ENCODE data around the gene RECK. TPM values are rescaled to one million over a fixed set of nuclear protein-coding genes. Genes with fewer than 3 reads are reported as not detected.

RECK gene
- polyA plus RNA-seq, 2 donors: 1.0 to 1.5 TPM

GRCh38 chr9:36164989-36165388, 128.3 kb downstream of the RECK start:
- no peak overlapping the region for H3K27ac ChIP-seq (ENCODE audit: low read depth in 2 of 2, low read length in 1 of 2)
- H3K9me3 ChIP-seq (ENCODE audit: control insufficient read depth in 2 of 2, insufficient read depth in 1 of 2, low read depth in 1 of 2, low read length in 1 of 2): no peaks in the 10 kb centered on the region
- WGBS, 2 donors: 62 to 71% methylated on average over 3 of the region's 3 CpGs
- no peaks in the 10 kb centered on the region for H3K27me3 ChIP-seq (ENCODE audit: control insufficient read depth in 1 of 2, insufficient read depth in 2 of 2, low read length in 2 of 2)
- H3K36me3 ChIP-seq (ENCODE audit: control insufficient read depth in 2 of 2, insufficient read depth in 2 of 2, low read length in 1 of 2): no peaks in the 10 kb centered on the region
- no peaks in the 10 kb centered on the region for H3K4me1 ChIP-seq (ENCODE audit: control insufficient read depth in 2 of 2, insufficient read depth in 2 of 2, low read length in 1 of 2)
- no peak overlapping the region for H3K4me3 ChIP-seq (ENCODE audit: low read depth in 1 of 2, low read length in 2 of 2)

GRCh38 chr9:36165826-36166167, 129.1 kb downstream of the RECK start:
- Histone ChIP-seq H3K36me3 (ENCODE audit: control insufficient read depth in 2 of 2, insufficient read depth in 2 of 2, low read length in 1 of 2) (no peaks in the 10 kb centered on the region), H3K4me3 (ENCODE audit: low read depth in 1 of 2, low read length in 2 of 2) (peak overlapping the region in 1 of 2 donors; percentile 42), H3K27ac (ENCODE audit: low read depth in 2 of 2, low read length in 1 of 2) (peak overlapping the region; percentile 36 to 40), H3K9me3 (ENCODE audit: control insufficient read depth in 2 of 2, insufficient read depth in 1 of 2, low read depth in 1 of 2, low read length in 1 of 2) (no peaks in the 10 kb centered on the region), H3K27me3 (ENCODE audit: control insufficient read depth in 1 of 2, insufficient read depth in 2 of 2, low read length in 2 of 2) (no peaks in the 10 kb centered on the region), H3K4me1 (ENCODE audit: control insufficient read depth in 2 of 2, insufficient read depth in 2 of 2, low read length in 1 of 2) (no peaks in the 10 kb centered on the region)
- 25 to 45% methylated on average over 12 of the region's 12 CpGs for WGBS, 2 donors

- peak overlapping the region; percentile 36 to 40 for H3K27ac ChIP-seq (ENCODE audit: low read depth in 2 of 2, low read length in 1 of 2)
- peak overlapping the region; percentile 42 to 50 for H3K4me3 ChIP-seq (ENCODE audit: low read depth in 1 of 2, low read length in 2 of 2)
- 4% methylated on average over 53 to 58 of the region's 58 CpGs for WGBS, 2 donors
- H3K4me1 ChIP-seq (ENCODE audit: control insufficient read depth in 2 of 2, insufficient read depth in 2 of 2, low read length in 1 of 2): no peaks in the 10 kb centered on the region
- no peaks in the 10 kb centered on the region for H3K36me3 ChIP-seq (ENCODE audit: control insufficient read depth in 2 of 2, insufficient read depth in 2 of 2, low read length in 1 of 2)
- no peaks in the 10 kb centered on the region for H3K27me3 ChIP-seq (ENCODE audit: control insufficient read depth in 1 of 2, insufficient read depth in 2 of 2, low read length in 2 of 2)
- H3K9me3 ChIP-seq (ENCODE audit: control insufficient read depth in 2 of 2, insufficient read depth in 1 of 2, low read depth in 1 of 2, low read length in 1 of 2): no peaks in the 10 kb centered on the region
Measured at GRCh38 chr9:36166168-36166927, 129.6 kb downstream of the RECK start.

GRCh38 chr9:36169166-36169565, 132.5 kb downstream of the RECK start, which contains the start of gene CCIN:
Gene CCIN, plus strand, starts transcription at chr9:36169388. Its CDS starts 115 bp downstream, at chr9:36169503.
- Histone ChIP-seq H3K36me3 (ENCODE audit: control insufficient read depth in 2 of 2, insufficient read depth in 2 of 2, low read length in 1 of 2) (no peaks in the 10 kb centered on the region), H3K4me1 (ENCODE audit: control insufficient read depth in 2 of 2, insufficient read depth in 2 of 2, low read length in 1 of 2) (no peaks in the 10 kb centered on the region), H3K9me3 (ENCODE audit: control insufficient read depth in 2 of 2, insufficient read depth in 1 of 2, low read depth in 1 of 2, low read length in 1 of 2) (no peaks in the 10 kb centered on the region), H3K27ac (ENCODE audit: low read depth in 2 of 2, low read length in 1 of 2) (no peak within 1 kb of the TSS), H3K4me3 (ENCODE audit: low read depth in 1 of 2, low read length in 2 of 2) (no peak within 1 kb of the TSS), H3K27me3 (ENCODE audit: control insufficient read depth in 1 of 2, insufficient read depth in 2 of 2, low read length in 2 of 2) (no peaks in the 10 kb centered on the region)
- WGBS, 2 donors: 88 to 92% methylated on average over 6 of the region's 6 CpGs

GRCh38 chr9:36169708-36170107, 133.0 kb downstream of the RECK start:
- H3K4me3 ChIP-seq (ENCODE audit: low read depth in 1 of 2, low read length in 2 of 2): no peak overlapping the region
- no peaks in the 10 kb centered on the region for H3K36me3 ChIP-seq (ENCODE audit: control insufficient read depth in 2 of 2, insufficient read depth in 2 of 2, low read length in 1 of 2)
- no peaks in the 10 kb centered on the region for H3K27me3 ChIP-seq (ENCODE audit: control insufficient read depth in 1 of 2, insufficient read depth in 2 of 2, low read length in 2 of 2)
- WGBS, 2 donors: 90 to 93% methylated on average over 17 of the region's 17 CpGs
- H3K4me1 ChIP-seq (ENCODE audit: control insufficient read depth in 2 of 2, insufficient read depth in 2 of 2, low read length in 1 of 2): no peaks in the 10 kb centered on the region
- H3K27ac ChIP-seq (ENCODE audit: low read depth in 2 of 2, low read length in 1 of 2): no peak overlapping the region
- no peaks in the 10 kb centered on the region for H3K9me3 ChIP-seq (ENCODE audit: control insufficient read depth in 2 of 2, insufficient read depth in 1 of 2, low read depth in 1 of 2, low read length in 1 of 2)

- no peak overlapping the region for H3K27ac ChIP-seq (ENCODE audit: low read depth in 2 of 2, low read length in 1 of 2)
- H3K36me3 ChIP-seq (ENCODE audit: control insufficient read depth in 2 of 2, insufficient read depth in 2 of 2, low read length in 1 of 2): no peaks in the 10 kb centered on the region
- no peaks in the 10 kb centered on the region for H3K4me1 ChIP-seq (ENCODE audit: control insufficient read depth in 2 of 2, insufficient read depth in 2 of 2, low read length in 1 of 2)
- WGBS, 2 donors: 94 to 97% methylated on average over 13 of the region's 13 CpGs
- H3K4me3 ChIP-seq (ENCODE audit: low read depth in 1 of 2, low read length in 2 of 2): no peak overlapping the region
- H3K27me3 ChIP-seq (ENCODE audit: control insufficient read depth in 1 of 2, insufficient read depth in 2 of 2, low read length in 2 of 2): no peaks in the 10 kb centered on the region
- H3K9me3 ChIP-seq (ENCODE audit: control insufficient read depth in 2 of 2, insufficient read depth in 1 of 2, low read depth in 1 of 2, low read length in 1 of 2): no peaks in the 10 kb centered on the region
Measured at GRCh38 chr9:36170531-36170930, 133.8 kb downstream of the RECK start.

- Histone ChIP-seq H3K27me3 (ENCODE audit: control insufficient read depth in 1 of 2, insufficient read depth in 2 of 2, low read length in 2 of 2) (no peaks in the 10 kb centered on the region), H3K9me3 (ENCODE audit: control insufficient read depth in 2 of 2, insufficient read depth in 1 of 2, low read depth in 1 of 2, low read length in 1 of 2) (no peaks in the 10 kb centered on the region), H3K4me3 (ENCODE audit: low read depth in 1 of 2, low read length in 2 of 2) (no peak overlapping the region), H3K27ac (ENCODE audit: low read depth in 2 of 2, low read length in 1 of 2) (no peak overlapping the region), H3K4me1 (ENCODE audit: control insufficient read depth in 2 of 2, insufficient read depth in 2 of 2, low read length in 1 of 2) (no peaks in the 10 kb centered on the region), H3K36me3 (ENCODE audit: control insufficient read depth in 2 of 2, insufficient read depth in 2 of 2, low read length in 1 of 2) (no peaks in the 10 kb centered on the region)
- 91 to 98% methylated on average over 2 of the region's 2 CpGs for WGBS, 2 donors
Measured at GRCh38 chr9:36173861-36174260, 137.1 kb downstream of the RECK start.

Other genes with a start within 250 kb of the RECK start
- gene NPR2, start 245.3 kb upstream of the RECK start, polyA plus RNA-seq: 1 to 10 TPM; 3.8 to 5.1 TPM
- gene SPAG8, start 224.7 kb upstream of the RECK start, polyA plus RNA-seq: under 1 TPM; 0.52 to 0.57 TPM
- gene HINT2, start 221.9 kb upstream of the RECK start, polyA plus RNA-seq: 10 to 100 TPM; 43.1 to 45.0 TPM
- not detected for gene FAM221B, start 208.2 kb upstream of the RECK start, polyA plus RNA-seq
- gene TMEM8B, start 207.7 kb upstream of the RECK start, polyA plus RNA-seq: 1 to 10 TPM; 2.2 to 3.0 TPM
- gene OR13J1, start 166.5 kb upstream of the RECK start, polyA plus RNA-seq: not detected
- gene HRCT1, start 130.7 kb upstream of the RECK start, polyA plus RNA-seq: under 1 TPM; 0.61 to 0.94 TPM
- under 1 TPM; 0.29 to 0.33 TPM for gene SPAAR, start 127.4 kb upstream of the RECK start, polyA plus RNA-seq
- gene OR2S2, start 78.8 kb upstream of the RECK start, polyA plus RNA-seq: not detected
- 1 to 10 TPM; 3.7 to 8.0 TPM for gene GLIPR2, start 99.8 kb downstream of the RECK start, polyA plus RNA-seq
- not detected for gene CCIN, start 132.5 kb downstream of the RECK start, polyA plus RNA-seq
- 100 to 1,000 TPM in 1 of 2 donors, 10 to 100 TPM in 1; 93.2 to 202 TPM for gene CLTA, start 154.0 kb downstream of the RECK start, polyA plus RNA-seq
- gene GNE, start 221.5 kb downstream of the RECK start, polyA plus RNA-seq: 10 to 100 TPM in 1 of 2 donors, 1 to 10 TPM in 1; 4.8 to 13.0 TPM